Loucy (cell line): ENCODE data around the gene SQSTM1.

Experiments used
- CTCF ChIP-seq: fragments of 200-600 bp; sonication (generic); conservative IDR thresholded peaks from 2 replicates; pipeline ENCODE4 v1.5.1; 2014; ENCODE audit warnings: mild to moderate bottlenecking, antibody characterized with exemption, low read length
- EZH2phosphoT487 ChIP-seq: fragments of 200-600 bp; IDR thresholded peaks from 2 replicates; pipeline ENCODE4 v1.6.1; 2018; ENCODE audit warnings: antibody characterized with exemption, mild to moderate bottlenecking, moderate library complexity, borderline replicate concordance

DNA sequence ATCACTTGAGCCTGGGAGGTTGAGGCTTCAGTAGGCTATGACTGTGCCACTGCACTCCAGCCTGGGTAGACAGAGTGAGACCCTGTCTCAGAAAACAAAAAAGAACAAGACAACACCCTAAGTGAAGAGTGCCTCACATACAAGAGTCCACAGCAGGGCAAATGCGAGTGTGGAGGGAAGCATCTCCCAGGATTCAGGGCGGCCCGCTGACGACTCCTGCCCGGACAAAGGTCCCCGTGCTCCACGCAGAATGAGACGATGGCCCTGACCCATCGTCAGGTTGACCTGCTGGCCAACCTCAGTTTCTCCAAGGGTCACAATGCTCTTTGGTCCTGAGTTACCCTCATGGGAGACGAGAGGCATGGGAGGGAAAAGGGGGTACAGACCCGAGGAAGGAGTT lies 19.6 kb downstream of the SQSTM1 start:
- TF ChIP-seq EZH2phosphoT487 (no peak), CTCF (no peak)
